ENCODE measurements around the gene SCNN1G. TPM values are rescaled to one million over a fixed set of nuclear protein-coding genes. Genes with fewer than 3 reads are reported as not detected.
"Not testable (repeated sequence)": the region's sequence is repeated elsewhere in the genome, so short reads cannot be mapped to it uniquely, and the experiment has no call there.

The SCNN1G gene
- total RNA-seq, 1 experiment from 2014 or later, result not detected

DNA sequence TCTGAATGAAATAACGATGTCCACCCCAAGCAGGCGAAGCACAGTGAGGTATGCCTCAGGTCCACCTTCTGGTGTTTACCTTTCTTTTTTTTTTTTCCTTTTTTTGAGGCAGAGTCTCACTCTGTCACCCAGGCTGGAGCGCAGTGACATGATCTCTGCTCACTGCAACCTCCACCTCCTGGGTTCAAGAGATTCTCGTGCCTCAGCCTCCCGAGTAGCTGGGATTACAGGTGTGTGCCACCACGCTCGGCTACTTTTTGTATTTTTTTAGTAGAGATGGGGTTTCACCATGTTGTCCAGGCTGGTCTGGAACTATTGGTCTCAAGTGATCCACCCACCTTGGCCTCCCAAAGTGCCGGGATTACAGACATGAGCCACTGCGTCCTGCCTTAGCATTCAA lies 38.2 kb upstream of the SCNN1G start:
- RAD21 ChIA-PET (ENCODE audit: low non-redundant PET in 1 of 2, low total read pairs in 2 of 2, uncharacterized antibody in 2 of 2, unreplicated experiment in 2 of 2); H3K9ac ChIP-seq (ENCODE audit: low read length); H3K9me3 ChIP-seq (ENCODE audit: control insufficient read depth in 1 of 2, insufficient read depth in 1 of 2, low read depth in 1 of 2, low read length in 2 of 2); BruUV-seq (replicated peaks); intact Hi-C loops (cut with micrococcal nuclease); H3K4me2 ChIP-seq (ENCODE audit: low read length); ATAC-seq; H3K27me3 ChIP-seq (ENCODE audit: insufficient read depth, low read length); H3K9me2 ChIP-seq (ENCODE audit: insufficient read depth); CTCF ChIA-PET; DNase-seq (ENCODE audit: low read depth, low spot score); H4K20me1 ChIP-seq (ENCODE audit: insufficient read depth); H3K36me3 ChIP-seq (ENCODE audit: control insufficient read depth in 1 of 2, insufficient read depth in 2 of 2, low read length in 2 of 2); H3K27ac ChIP-seq (ENCODE audit: low read depth, low read length); H3K4me3 ChIP-seq (replicated peaks in 1 of 2; ENCODE audit: low read depth in 1 of 2, low read length in 2 of 2); H2AFZ ChIP-seq (ENCODE audit: low read depth, low read length, poor library complexity, severe bottlenecking); POLR2A ChIA-PET: not testable (repeated sequence)
- peaks cover 12 to 24% of the 10 kb centered on the region in 2 experiments for H3K4me1 ChIP-seq (ENCODE audit: control insufficient read depth in 1 of 2, insufficient read depth in 2 of 2, low read length in 2 of 2)
- H3K79me2 ChIP-seq (ENCODE audit: insufficient read depth, low read length), result peaks cover 92% of the 10 kb centered on the region

DNA sequence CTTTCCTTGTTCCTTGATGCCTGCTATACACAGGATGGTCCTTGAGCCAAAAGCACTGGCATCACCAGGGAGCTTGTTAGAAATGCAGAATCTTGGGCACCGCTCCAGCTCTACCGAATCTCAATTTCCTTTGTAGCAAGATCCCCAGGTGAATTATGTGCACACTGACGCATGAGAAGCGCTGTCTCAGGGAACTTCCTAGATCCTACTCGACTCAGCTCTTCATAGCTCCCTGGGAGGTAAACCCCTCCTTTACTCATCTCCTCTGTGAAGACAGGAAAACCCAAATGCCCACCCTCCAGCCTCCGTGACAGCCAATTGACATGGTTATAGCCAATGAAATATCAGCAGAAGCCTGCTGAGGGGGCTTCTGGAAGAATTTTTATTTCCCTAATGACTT lies 37.4 kb upstream of the SCNN1G start:
- POLR2A ChIA-PET, result no interaction called here
- Histone ChIP-seq H3K27me3 (ENCODE audit: insufficient read depth, low read length) (no peaks in the 10 kb centered on the region), H2AFZ (ENCODE audit: low read depth, low read length, poor library complexity, severe bottlenecking) (no peak overlapping the region), H3K4me2 (ENCODE audit: low read length) (no peak overlapping the region), H3K36me3 (ENCODE audit: control insufficient read depth in 1 of 2, insufficient read depth in 2 of 2, low read length in 2 of 2) (no peaks in the 10 kb centered on the region), H3K4me1 (ENCODE audit: control insufficient read depth in 1 of 2, insufficient read depth in 2 of 2, low read length in 2 of 2) (peaks cover 17 to 31% of the 10 kb centered on the region in 2 experiments), H3K9ac (ENCODE audit: low read length) (no peak overlapping the region), H3K79me2 (ENCODE audit: insufficient read depth, low read length) (peaks cover 84% of the 10 kb centered on the region), H3K27ac (ENCODE audit: low read depth, low read length) (no peak overlapping the region), H4K20me1 (ENCODE audit: insufficient read depth) (no peaks in the 10 kb centered on the region), H3K9me2 (ENCODE audit: insufficient read depth) (no peaks in the 10 kb centered on the region), H3K4me3 (replicated peaks in 1 of 2; ENCODE audit: low read depth in 1 of 2, low read length in 2 of 2) (no peak overlapping the region), H3K9me3 (ENCODE audit: control insufficient read depth in 1 of 2, insufficient read depth in 1 of 2, low read depth in 1 of 2, low read length in 2 of 2) (no peaks in the 10 kb centered on the region)
- TF ChIP-seq ZNF274 (IDR thresholded peaks at IDR 0.05; ENCODE audit: low read depth, low read length) (no peak), YY1 (IDR thresholded peaks at IDR 0.05; ENCODE audit: extremely low read depth, insufficient replicate concordance, low read depth, low read length) (no peak), ELF1 (IDR thresholded peaks at IDR 0.05; ENCODE audit: borderline replicate concordance, low read depth) (no peak), EGR1 (IDR thresholded peaks at IDR 0.05; ENCODE audit: low read depth) (no peak), JUND (IDR thresholded peaks at IDR 0.05) (no peak)
- TF ChIP-seq, protein P1, sequence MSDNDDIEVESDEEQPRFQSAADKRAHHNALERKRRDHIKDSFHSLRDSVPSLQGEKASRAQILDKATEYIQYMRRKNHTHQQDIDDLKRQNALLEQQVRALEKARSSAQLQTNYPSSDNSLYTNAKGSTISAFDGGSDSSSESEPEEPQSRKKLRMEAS (IDR thresholded peaks at IDR 0.05), result no peak
- TF ChIP-seq, protein P2, sequence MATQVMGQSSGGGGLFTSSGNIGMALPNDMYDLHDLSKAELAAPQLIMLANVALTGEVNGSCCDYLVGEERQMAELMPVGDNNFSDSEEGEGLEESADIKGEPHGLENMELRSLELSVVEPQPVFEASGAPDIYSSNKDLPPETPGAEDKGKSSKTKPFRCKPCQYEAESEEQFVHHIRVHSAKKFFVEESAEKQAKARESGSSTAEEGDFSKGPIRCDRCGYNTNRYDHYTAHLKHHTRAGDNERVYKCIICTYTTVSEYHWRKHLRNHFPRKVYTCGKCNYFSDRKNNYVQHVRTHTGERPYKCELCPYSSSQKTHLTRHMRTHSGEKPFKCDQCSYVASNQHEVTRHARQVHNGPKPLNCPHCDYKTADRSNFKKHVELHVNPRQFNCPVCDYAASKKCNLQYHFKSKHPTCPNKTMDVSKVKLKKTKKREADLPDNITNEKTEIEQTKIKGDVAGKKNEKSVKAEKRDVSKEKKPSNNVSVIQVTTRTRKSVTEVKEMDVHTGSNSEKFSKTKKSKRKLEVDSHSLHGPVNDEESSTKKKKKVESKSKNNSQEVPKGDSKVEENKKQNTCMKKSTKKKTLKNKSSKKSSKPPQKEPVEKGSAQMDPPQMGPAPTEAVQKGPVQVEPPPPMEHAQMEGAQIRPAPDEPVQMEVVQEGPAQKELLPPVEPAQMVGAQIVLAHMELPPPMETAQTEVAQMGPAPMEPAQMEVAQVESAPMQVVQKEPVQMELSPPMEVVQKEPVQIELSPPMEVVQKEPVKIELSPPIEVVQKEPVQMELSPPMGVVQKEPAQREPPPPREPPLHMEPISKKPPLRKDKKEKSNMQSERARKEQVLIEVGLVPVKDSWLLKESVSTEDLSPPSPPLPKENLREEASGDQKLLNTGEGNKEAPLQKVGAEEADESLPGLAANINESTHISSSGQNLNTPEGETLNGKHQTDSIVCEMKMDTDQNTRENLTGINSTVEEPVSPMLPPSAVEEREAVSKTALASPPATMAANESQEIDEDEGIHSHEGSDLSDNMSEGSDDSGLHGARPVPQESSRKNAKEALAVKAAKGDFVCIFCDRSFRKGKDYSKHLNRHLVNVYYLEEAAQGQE (IDR thresholded peaks at IDR 0.05; ENCODE audit: low read depth), result no peak
- ATAC-seq, result no peak
- CTCF ChIA-PET, result no interaction called here
- no TSS peak for BruUV-seq (replicated peaks)
- DNase-seq (ENCODE audit: low read depth, low spot score), result no peak
- RAD21 ChIA-PET (ENCODE audit: low non-redundant PET in 1 of 2, low total read pairs in 2 of 2, uncharacterized antibody in 2 of 2, unreplicated experiment in 2 of 2), result interaction anchor here in 1 of 2 experiments (0.6 kb wide), 1 partner anchor 22 kb away, joined by 3 read pairs; no protein-coding TSS in a partner anchor
- intact Hi-C loops (cut with micrococcal nuclease), result no loop called here

All from HCT116 (cell line).